Measurements from ENCODE around the gene EPHA10. TPM values are rescaled to one million over a fixed set of nuclear protein-coding genes. Genes with fewer than 3 reads are reported as not detected.
"Not testable (repeated sequence)": the region's sequence is repeated elsewhere in the genome, so short reads cannot be mapped to it uniquely, and the experiment has no call there.

EPHA10 gene
- total and polyA plus RNA-seq, 10 donors, result 0.02 to 0.43 (median 0.10) TPM; not detected in 3

GRCh38 chr1:37692078-37692833 is 72.7 kb downstream of the EPHA10 start, which contains the start of gene CDCA8:
Gene CDCA8 (plus strand): TSS chr1:37692516. CDS start chr1:37692691, 175 bp downstream.
- H3K4me1 ChIP-seq, result peaks cover 30 to 63% (median 43%) of the 10 kb centered on the region in 6 donors
- DNase-seq, result peak; percentile 99
- peak within 1 kb of the TSS; percentile 81 to 96 (median 92) for H3K4me3 ChIP-seq
- WGBS, 5 donors, result 0 to 1% (median 0%) methylated on average over 22 to 54 of the region's 54 CpGs
- no peaks in the 10 kb centered on the region for H3K27me3 ChIP-seq (replicated peaks in 1 of 7)
- TF ChIP-seq POLR2A (IDR thresholded peaks at IDR 0.05) (peak in 1 of 3 donors; percentile 55), CTCF (IDR thresholded peaks at IDR 0.05 in 8 of 11, conservative IDR thresholded peaks at IDR 0.05 in 3 of 11) (peak in 10 of 11 experiments; percentile 34 to 91 (median 80)), POLR2AphosphoS5 (IDR thresholded peaks at IDR 0.05) (peak; percentile 65 to 87 (median 80))
- H3K9me3 ChIP-seq, result no peaks in the 10 kb centered on the region
- peak within 1 kb of the TSS; percentile 49 to 90 (median 84) for H3K27ac ChIP-seq
- intact Hi-C loops (cut with DNase I; ENCODE audit: low total_unique reads), result loop anchor here (10.0 kb wide), 2 partner anchors 113 to 163 kb away; partner anchors contain the start of genes C1orf122, MTF1 and YRDC
- peaks cover 0 to 30% (median 7%) of the 10 kb centered on the region in 6 donors for H3K36me3 ChIP-seq

- Histone ChIP-seq H3K27ac (peak overlapping the region; percentile 49 to 90 (median 84)), H3K4me1 (peaks cover 30 to 63% (median 43%) of the 10 kb centered on the region in 6 donors), H3K36me3 (peaks cover 0 to 31% (median 8%) of the 10 kb centered on the region in 6 donors), H3K4me3 (peak overlapping the region; percentile 81 to 96 (median 92)), H3K27me3 (replicated peaks in 1 of 7) (no peaks in the 10 kb centered on the region), H3K9me3 (no peaks in the 10 kb centered on the region)
- intact Hi-C loops (cut with DNase I; ENCODE audit: low total_unique reads), result loop anchor here (10.0 kb wide), 2 partner anchors 113 to 163 kb away; partner anchors contain the start of genes C1orf122, MTF1 and YRDC
- DNase-seq, result peak; percentile 90
- TF ChIP-seq POLR2AphosphoS5 (IDR thresholded peaks at IDR 0.05), result no peak
- TF ChIP-seq POLR2A (IDR thresholded peaks at IDR 0.05), result no peak
- no peak for TF ChIP-seq CTCF (IDR thresholded peaks at IDR 0.05 in 8 of 11, conservative IDR thresholded peaks at IDR 0.05 in 3 of 11)
- WGBS, 5 donors, result 1 to 7% (median 3%) methylated on average over 22 to 45 of the region's 45 CpGs
These were observed 73.3 kb downstream of the EPHA10 start for GRCh38 chr1:37691497-37692077.

GRCh38 chr1:37688926-37689325 is 76.0 kb downstream of the EPHA10 start:
- Histone ChIP-seq H3K36me3 (peaks cover 0 to 46% (median 33%) of the 10 kb centered on the region in 6 donors), H3K27me3 (replicated peaks in 1 of 7) (no peaks in the 10 kb centered on the region), H3K4me3 (peak overlapping the region in 5 of 8 donors; percentile 81 to 96 (median 93)), H3K9me3 (no peaks in the 10 kb centered on the region), H3K4me1 (peaks cover 30 to 61% (median 43%) of the 10 kb centered on the region in 6 donors), H3K27ac (no peak overlapping the region)
- intact Hi-C loops (cut with DNase I; ENCODE audit: low total_unique reads), result loop anchor here (5.0 kb wide), 1 partner anchor 232 kb away; no protein-coding TSS in a partner anchor
- 86 to 93% (median 88%) methylated on average over 4 of the region's 4 CpGs for WGBS, 5 donors
- TF ChIP-seq CTCF (IDR thresholded peaks at IDR 0.05 in 8 of 11, conservative IDR thresholded peaks at IDR 0.05 in 3 of 11), result no peak
- TF ChIP-seq POLR2A (IDR thresholded peaks at IDR 0.05), result no peak
- no peak for TF ChIP-seq POLR2AphosphoS5 (IDR thresholded peaks at IDR 0.05)
- no peak for DNase-seq

- 84 to 95% (median 93%) methylated on average over 2 of the region's 2 CpGs for WGBS, 5 donors
- H3K36me3 ChIP-seq, result peaks cover 0 to 58% (median 44%) of the 10 kb centered on the region in 6 donors
- not testable (repeated sequence) for H3K4me3 ChIP-seq; H3K27ac ChIP-seq; H3K27me3 ChIP-seq (replicated peaks in 1 of 7); DNase-seq; H3K9me3 ChIP-seq
- intact Hi-C loops (cut with DNase I; ENCODE audit: low total_unique reads), result loop anchor here (5.0 kb wide), 1 partner anchor 230 kb away; no protein-coding TSS in a partner anchor
- peaks cover 28 to 50% (median 37%) of the 10 kb centered on the region in 6 donors for H3K4me1 ChIP-seq
These were observed 77.2 kb downstream of the EPHA10 start for GRCh38 chr1:37687764-37688163.

Measured in spleen (tissue), 11 donors.